WTC11 (cell line): ENCODE measurements around the gene FTCD. TPM values are rescaled to one million over a fixed set of nuclear protein-coding genes. Genes with fewer than 3 reads are reported as not detected.

Source experiments
- ATAC-seq: fragments of 200-7000 bp; cut with Tn5 transposase; 2 replicates; pipeline ENCODE4 v1.10.0; 2021; ENCODE audit warnings: mild to moderate bottlenecking, moderate library complexity
- CTCF ChIA-PET: fragments of 300-600 bp; sonication (Branson Sonifier 250); formaldehyde crosslinking; loops from one replicate; lab custom pipeline; 2021; ENCODE audit warnings: antibody characterized with exemption; lab: Charles Lee
- POLR2A ChIA-PET: fragments of 350-600 bp; sonication (Branson Sonifier 250); formaldehyde crosslinking; loops from one replicate; lab custom pipeline; 2021; ENCODE audit warnings: antibody characterized with exemption; lab: Charles Lee
- DNase-seq: peaks from one replicate; pipeline ENCODE4 v3.0.0; 2021; ENCODE audit warnings: low spot score
- H3K27ac Mint-ChIP-seq: 2 replicates; pipeline ENCODE4 v1.8.0; 2021; ENCODE audit warnings: mixed read lengths
- H3K27me3 Mint-ChIP-seq: 2 replicates; pipeline ENCODE4 v1.8.0; 2021; ENCODE audit warnings: low read depth, mild to moderate bottlenecking, moderate library complexity, mixed read lengths
- H3K36me3 Mint-ChIP-seq: 2 replicates; pipeline ENCODE4 v1.8.0; 2021; ENCODE audit warnings: mixed read lengths
- H3K4me1 Mint-ChIP-seq: 2 replicates; pipeline ENCODE4 v1.8.0; 2022; ENCODE audit warnings: mixed read lengths
- H3K4me3 Mint-ChIP-seq: 2 replicates; pipeline ENCODE4 v1.8.0; 2021; ENCODE audit warnings: mild to moderate bottlenecking, moderate library complexity, mixed read lengths
- H3K9me3 Mint-ChIP-seq: 2 replicates; pipeline ENCODE4 v1.8.0; 2021; ENCODE audit warnings: mixed read lengths
- AFF4 ChIP-seq: sonication (generic); formaldehyde crosslinking; IDR thresholded peaks from 2 replicates; pipeline ENCODE4 v1.8.1; 2023; ENCODE audit warnings: mild to moderate bottlenecking, missing genetic modification reagents, borderline replicate concordance
- EMX1 ChIP-seq: fragments of 250-450 bp; sonication (Bioruptor Pico); IDR thresholded peaks from 2 replicates; pipeline ENCODE4 v1.8.0; 2021; ENCODE audit warnings: mild to moderate bottlenecking
- FOXP1 ChIP-seq: sonication (generic); formaldehyde crosslinking; IDR thresholded peaks from 2 replicates; pipeline ENCODE4 v1.8.0; 2022; ENCODE audit warnings: missing genetic modification reagents, mild to moderate bottlenecking, moderate library complexity, borderline replicate concordance
- JUN ChIP-seq: sonication (generic); formaldehyde crosslinking; IDR thresholded peaks from 2 replicates; pipeline ENCODE4 v1.8.0; 2023; ENCODE audit warnings: mild to moderate bottlenecking, missing genetic modification reagents
- MXD4 ChIP-seq: fragments of 250-450 bp; sonication (Bioruptor Pico); IDR thresholded peaks from 2 replicates; pipeline ENCODE4 v1.8.0; 2021; ENCODE audit warnings: mild to moderate bottlenecking, moderate library complexity, borderline replicate concordance
- MYBL2 ChIP-seq: sonication (generic); formaldehyde crosslinking; IDR thresholded peaks from 2 replicates; pipeline ENCODE4 v1.8.1; 2023; ENCODE audit warnings: mild to moderate bottlenecking, moderate library complexity, missing genetic modification reagents
- SMAD4 ChIP-seq: sonication (generic); formaldehyde crosslinking; IDR thresholded peaks from 2 replicates; pipeline ENCODE4 v1.8.0; 2022; ENCODE audit warnings: mild to moderate bottlenecking, missing genetic modification reagents
- TCF7 ChIP-seq: sonication (generic); formaldehyde crosslinking; IDR thresholded peaks from 2 replicates; pipeline ENCODE4 v1.8.0; 2022; ENCODE audit warnings: mild to moderate bottlenecking, low read depth, missing genetic modification reagents, moderate library complexity
- TEAD1 ChIP-seq: sonication (generic); formaldehyde crosslinking; IDR thresholded peaks from 2 replicates; pipeline ENCODE4 v1.8.0; 2022; ENCODE audit warnings: mild to moderate bottlenecking, missing genetic modification reagents
- ZNF671 ChIP-seq: fragments of 250-450 bp; sonication (Bioruptor Pico); IDR thresholded peaks from 2 replicates; pipeline ENCODE4 v1.8.0; 2021; ENCODE audit warnings: mild to moderate bottlenecking
- total RNA-seq: library from RNA; stranded (reverse); gene quantifications from 3 replicates; pipeline ENCODE4 v1.2.3, GENCODE V29; 2021
- TF ChIP-seq, protein P1 (sequence below): fragments of 250-450 bp; sonication (Bioruptor Pico); IDR thresholded peaks from 2 replicates; pipeline ENCODE4 v2.1.2; 2022; ENCODE audit warnings: mild to moderate bottlenecking, moderate library complexity
- TF ChIP-seq, protein P2 (sequence below): sonication (generic); formaldehyde crosslinking; IDR thresholded peaks from 2 replicates; pipeline ENCODE4 v1.8.1; 2022; ENCODE audit warnings: mild to moderate bottlenecking, missing genetic modification reagents, moderate library complexity, borderline replicate concordance
- TF ChIP-seq, protein P3 (sequence below): sonication (generic); formaldehyde crosslinking; conservative IDR thresholded peaks from 2 replicates; pipeline ENCODE4 v1.8.1; 2023; ENCODE audit warnings: mild to moderate bottlenecking, low read depth, missing genetic modification reagents, moderate library complexity
- TF ChIP-seq, protein P4 (sequence below): sonication (generic); formaldehyde crosslinking; IDR thresholded peaks from 2 replicates; pipeline ENCODE4 v1.8.0; 2022; ENCODE audit warnings: mild to moderate bottlenecking, missing genetic modification reagents

FTCD gene
- total RNA-seq, 1 experiment from 2014 or later, result 6.1 TPM

DNA sequence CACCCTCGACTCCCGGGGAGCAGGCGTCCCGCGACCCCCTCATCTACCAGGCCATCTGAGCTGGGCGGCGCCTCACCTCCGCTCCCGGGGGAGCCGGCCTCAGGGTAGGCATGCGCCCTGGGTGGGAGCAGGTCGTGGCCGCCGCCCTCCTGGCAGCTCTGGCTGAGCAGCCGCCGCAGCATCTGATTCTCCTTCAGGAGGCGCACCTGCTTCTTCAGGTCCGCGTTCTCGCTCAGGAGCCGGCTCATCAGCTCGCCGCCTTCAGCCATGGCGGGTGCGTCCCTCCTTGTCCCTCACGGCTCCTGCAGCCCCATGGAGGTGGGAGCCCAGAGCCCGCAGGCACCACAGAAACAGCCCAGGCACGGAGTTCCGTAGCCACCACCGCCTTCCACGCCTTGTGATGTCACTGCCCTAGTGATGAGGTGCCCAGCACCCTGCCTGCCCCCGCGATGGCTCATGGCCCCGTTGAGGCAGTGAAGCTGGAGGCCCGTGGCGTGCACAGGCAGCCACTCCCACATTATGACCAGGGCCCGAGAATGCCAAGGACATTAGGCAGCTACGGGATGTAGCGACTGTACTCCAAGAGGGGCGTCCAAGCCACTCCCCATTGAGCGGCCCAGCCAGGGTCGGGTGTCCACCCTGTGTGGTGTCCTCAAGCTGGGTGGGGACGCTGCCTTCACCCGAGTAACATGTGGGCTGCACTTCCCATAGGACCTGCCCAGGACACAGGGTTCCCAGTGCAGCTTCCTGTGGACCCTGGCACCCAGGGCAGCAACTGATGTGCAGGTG is 27.4 kb upstream of the FTCD start:
- Mint-ChIP-seq H3K27ac (peak overlapping the region; percentile 49; the same call in 1 of the 2 replicates), H3K36me3 (peaks cover 6% of the 10 kb centered on the region), H3K9me3 (peaks cover 6% of the 10 kb centered on the region), H3K4me1 (peaks cover 21% of the 10 kb centered on the region), H3K4me3 (peak overlapping the region; percentile 72), H3K27me3 (no peaks in the 10 kb centered on the region)
- ChIA-PET CTCF (interaction anchor here (0.8 to 2.0 kb wide), 5 partner anchors 10 to 40 kb away, joined by 3 to 8 read pairs (median 6); no protein-coding TSS in a partner anchor), POLR2A (no interaction called here)
- TF ChIP-seq MXD4 (CRISPR knock-in tag) (no peak), MYBL2 (no peak), AFF4 (no peak), TEAD1 (no peak)
- TF ChIP-seq, protein P1, sequence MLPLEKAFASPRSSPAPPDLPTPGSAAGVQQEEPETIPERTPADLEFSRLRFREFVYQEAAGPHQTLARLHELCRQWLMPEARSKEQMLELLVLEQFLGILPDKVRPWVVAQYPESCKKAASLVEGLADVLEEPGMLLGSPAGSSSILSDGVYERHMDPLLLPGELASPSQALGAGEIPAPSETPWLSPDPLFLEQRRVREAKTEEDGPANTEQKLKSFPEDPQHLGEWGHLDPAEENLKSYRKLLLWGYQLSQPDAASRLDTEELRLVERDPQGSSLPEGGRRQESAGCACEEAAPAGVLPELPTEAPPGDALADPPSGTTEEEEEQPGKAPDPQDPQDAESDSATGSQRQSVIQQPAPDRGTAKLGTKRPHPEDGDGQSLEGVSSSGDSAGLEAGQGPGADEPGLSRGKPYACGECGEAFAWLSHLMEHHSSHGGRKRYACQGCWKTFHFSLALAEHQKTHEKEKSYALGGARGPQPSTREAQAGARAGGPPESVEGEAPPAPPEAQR (CRISPR knock-in tag), result no peak
- TF ChIP-seq, protein P2, sequence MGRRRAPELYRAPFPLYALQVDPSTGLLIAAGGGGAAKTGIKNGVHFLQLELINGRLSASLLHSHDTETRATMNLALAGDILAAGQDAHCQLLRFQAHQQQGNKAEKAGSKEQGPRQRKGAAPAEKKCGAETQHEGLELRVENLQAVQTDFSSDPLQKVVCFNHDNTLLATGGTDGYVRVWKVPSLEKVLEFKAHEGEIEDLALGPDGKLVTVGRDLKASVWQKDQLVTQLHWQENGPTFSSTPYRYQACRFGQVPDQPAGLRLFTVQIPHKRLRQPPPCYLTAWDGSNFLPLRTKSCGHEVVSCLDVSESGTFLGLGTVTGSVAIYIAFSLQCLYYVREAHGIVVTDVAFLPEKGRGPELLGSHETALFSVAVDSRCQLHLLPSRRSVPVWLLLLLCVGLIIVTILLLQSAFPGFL, result no peak
- DNase-seq, result no peak
- ATAC-seq, result no peak

DNA sequence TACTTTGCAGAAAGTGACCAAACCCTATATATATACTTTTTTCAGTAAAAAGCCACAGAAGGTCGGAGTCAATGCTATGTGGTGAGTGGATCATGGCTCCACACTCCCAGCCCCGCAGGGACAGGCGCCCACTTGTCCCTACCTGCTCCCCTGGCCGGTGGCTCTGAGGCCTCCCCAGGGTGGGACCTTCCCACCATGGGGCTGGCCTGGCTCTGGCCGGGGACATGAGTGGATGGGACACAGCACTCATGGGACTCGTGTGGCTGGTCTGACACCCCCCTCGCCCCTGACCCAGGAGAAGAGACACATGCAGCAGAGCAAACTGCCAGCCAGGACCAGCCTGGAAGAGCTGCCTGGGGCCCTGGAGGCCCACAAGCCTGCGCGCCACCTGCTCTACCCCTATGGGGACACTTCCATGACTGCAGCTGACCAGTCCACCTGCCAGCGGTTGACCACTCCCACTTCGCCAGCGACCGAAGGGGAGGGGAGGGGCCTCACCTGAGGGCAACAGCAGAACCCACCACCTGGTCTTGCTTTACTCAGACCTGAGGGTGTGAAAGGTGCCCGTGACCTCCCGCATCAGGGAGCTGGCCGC is 26.7 kb upstream of the FTCD start:
- Mint-ChIP-seq H3K4me1 (peaks cover 19% of the 10 kb centered on the region), H3K4me3 (peak overlapping the region; percentile 31; the same call in 1 of the 2 replicates)
- CTCF ChIA-PET, result interaction anchor here (1.2 to 2.0 kb wide), 4 partner anchors 9 to 39 kb away, joined by 3 to 8 read pairs (median 6); no protein-coding TSS in a partner anchor
- no peak for TF ChIP-seq ZNF671 (CRISPR knock-in tag)
- TF ChIP-seq MXD4 (CRISPR knock-in tag), result no peak
- TF ChIP-seq EMX1 (CRISPR knock-in tag), result no peak
- no peak for TF ChIP-seq FOXP1 (CRISPR knock-in tag)
- TF ChIP-seq, protein P3, sequence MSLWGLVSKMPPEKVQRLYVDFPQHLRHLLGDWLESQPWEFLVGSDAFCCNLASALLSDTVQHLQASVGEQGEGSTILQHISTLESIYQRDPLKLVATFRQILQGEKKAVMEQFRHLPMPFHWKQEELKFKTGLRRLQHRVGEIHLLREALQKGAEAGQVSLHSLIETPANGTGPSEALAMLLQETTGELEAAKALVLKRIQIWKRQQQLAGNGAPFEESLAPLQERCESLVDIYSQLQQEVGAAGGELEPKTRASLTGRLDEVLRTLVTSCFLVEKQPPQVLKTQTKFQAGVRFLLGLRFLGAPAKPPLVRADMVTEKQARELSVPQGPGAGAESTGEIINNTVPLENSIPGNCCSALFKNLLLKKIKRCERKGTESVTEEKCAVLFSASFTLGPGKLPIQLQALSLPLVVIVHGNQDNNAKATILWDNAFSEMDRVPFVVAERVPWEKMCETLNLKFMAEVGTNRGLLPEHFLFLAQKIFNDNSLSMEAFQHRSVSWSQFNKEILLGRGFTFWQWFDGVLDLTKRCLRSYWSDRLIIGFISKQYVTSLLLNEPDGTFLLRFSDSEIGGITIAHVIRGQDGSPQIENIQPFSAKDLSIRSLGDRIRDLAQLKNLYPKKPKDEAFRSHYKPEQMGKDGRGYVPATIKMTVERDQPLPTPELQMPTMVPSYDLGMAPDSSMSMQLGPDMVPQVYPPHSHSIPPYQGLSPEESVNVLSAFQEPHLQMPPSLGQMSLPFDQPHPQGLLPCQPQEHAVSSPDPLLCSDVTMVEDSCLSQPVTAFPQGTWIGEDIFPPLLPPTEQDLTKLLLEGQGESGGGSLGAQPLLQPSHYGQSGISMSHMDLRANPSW (CRISPR knock-in tag), result no peak
- TF ChIP-seq JUN (CRISPR knock-in tag), result no peak
- TF ChIP-seq, protein P4, sequence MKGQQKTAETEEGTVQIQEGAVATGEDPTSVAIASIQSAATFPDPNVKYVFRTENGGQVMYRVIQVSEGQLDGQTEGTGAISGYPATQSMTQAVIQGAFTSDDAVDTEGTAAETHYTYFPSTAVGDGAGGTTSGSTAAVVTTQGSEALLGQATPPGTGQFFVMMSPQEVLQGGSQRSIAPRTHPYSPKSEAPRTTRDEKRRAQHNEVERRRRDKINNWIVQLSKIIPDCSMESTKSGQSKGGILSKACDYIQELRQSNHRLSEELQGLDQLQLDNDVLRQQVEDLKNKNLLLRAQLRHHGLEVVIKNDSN (CRISPR knock-in tag), result no peak
- no peak for TF ChIP-seq TCF7 (CRISPR knock-in tag)
- no peak for TF ChIP-seq SMAD4 (CRISPR knock-in tag)
- TF ChIP-seq, all 79 proteins: peak for 0
- DNase-seq (no peak), ATAC-seq (no peak)
- H3K9me3 Mint-ChIP-seq, result peaks cover 13% of the 10 kb centered on the region
- POLR2A ChIA-PET, result no interaction called here
- H3K36me3 Mint-ChIP-seq, result peaks cover 11% of the 10 kb centered on the region
- no peaks in the 10 kb centered on the region for H3K27me3 Mint-ChIP-seq
- no peak overlapping the region for H3K27ac Mint-ChIP-seq
